ENCODE data around the gene MICU2.

DNA sequence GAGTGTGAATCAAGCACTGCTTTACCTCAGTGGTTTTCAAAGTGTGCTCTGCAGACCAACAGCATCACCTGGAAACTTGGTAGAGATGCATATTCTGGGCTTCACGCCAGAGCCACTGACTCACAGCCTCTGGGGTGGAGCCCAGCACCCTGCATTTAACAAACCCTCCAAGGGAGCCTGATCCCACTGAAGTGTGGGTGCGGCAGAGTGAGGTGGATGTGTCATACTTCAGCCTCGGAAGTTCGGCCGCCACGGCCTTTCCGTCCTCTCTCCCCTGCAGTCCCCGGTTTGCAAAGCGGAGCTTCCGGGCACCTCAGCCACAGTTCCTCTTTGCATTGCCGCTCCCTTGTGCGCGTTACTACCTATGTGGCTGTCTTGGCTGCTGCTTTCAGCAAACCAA is 33.3 kb upstream of the MICU2 start:
- TF ChIP-seq POLR2A (IDR thresholded peaks at IDR 0.05) (no peak), POLR2AphosphoS5 (IDR thresholded peaks at IDR 0.05) (no peak), CTCF (IDR thresholded peaks at IDR 0.05) (no peak)

Measured in prostate gland (tissue), 2 donors.